ENCODE data around the gene SRRD. TPM values are rescaled to one million over a fixed set of nuclear protein-coding genes. Genes with fewer than 3 reads are reported as not detected.
"Not testable (repeated sequence)": the region's sequence is repeated elsewhere in the genome, so short reads cannot be mapped to it uniquely, and the experiment has no call there.

The SRRD gene
- total RNA-seq, 4 donors from 2014 or later = 24.0 to 53.1 (median 27.4) TPM

DNA sequence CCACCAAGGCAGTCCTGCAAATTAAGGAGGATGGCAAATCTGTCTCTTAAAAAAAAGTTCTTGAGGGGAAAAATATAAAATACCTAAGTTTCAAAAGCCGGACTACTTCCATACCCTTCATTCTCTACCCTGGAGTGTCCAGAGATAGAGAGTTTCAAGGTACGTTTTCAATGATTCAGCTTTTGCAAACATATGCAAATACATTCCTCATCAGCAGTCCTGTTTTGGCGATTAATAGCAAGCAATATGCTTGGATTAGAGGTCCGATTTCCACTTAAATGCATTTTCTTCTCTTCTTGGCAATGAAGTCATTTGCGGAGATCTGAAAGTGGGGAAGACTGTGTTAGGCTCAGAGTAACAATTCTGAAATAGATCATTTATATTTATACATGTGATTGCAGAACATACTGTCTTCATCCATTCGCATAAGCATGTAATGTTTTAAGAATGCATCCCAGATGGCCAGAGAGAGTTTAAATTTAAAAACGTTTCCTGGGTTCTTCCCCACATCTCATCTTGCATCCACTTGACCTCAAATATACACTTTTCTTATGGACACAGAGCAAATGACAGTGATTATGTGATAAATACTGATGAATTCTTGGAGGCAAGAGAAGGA is 42.4 kb downstream of the SRRD start:
- Histone ChIP-seq H3K36me3 (peaks cover 0 to 7% of the 10 kb centered on the region in 2 donors), H3K4me3 (peak overlapping the region in 3 of 4 donors; percentile 3 to 40 (median 33)), H3K27ac (peak overlapping the region; percentile 91 to 98 (median 94)), H3K27me3 (no peaks in the 10 kb centered on the region), H3K4me1 (peaks cover 49 to 55% of the 10 kb centered on the region in 2 donors), H3K9me3 (no peaks in the 10 kb centered on the region)
- in situ Hi-C loops (cut with MboI; ENCODE audit: low sequenced_read_pairs in 4 of 4) (no loop called here), intact Hi-C loops (cut with DNase I; ENCODE audit: low total_unique reads) (no loop called here)
- TF ChIP-seq POLR2A (IDR thresholded peaks at IDR 0.05) = no peak
- TF ChIP-seq, protein P1, sequence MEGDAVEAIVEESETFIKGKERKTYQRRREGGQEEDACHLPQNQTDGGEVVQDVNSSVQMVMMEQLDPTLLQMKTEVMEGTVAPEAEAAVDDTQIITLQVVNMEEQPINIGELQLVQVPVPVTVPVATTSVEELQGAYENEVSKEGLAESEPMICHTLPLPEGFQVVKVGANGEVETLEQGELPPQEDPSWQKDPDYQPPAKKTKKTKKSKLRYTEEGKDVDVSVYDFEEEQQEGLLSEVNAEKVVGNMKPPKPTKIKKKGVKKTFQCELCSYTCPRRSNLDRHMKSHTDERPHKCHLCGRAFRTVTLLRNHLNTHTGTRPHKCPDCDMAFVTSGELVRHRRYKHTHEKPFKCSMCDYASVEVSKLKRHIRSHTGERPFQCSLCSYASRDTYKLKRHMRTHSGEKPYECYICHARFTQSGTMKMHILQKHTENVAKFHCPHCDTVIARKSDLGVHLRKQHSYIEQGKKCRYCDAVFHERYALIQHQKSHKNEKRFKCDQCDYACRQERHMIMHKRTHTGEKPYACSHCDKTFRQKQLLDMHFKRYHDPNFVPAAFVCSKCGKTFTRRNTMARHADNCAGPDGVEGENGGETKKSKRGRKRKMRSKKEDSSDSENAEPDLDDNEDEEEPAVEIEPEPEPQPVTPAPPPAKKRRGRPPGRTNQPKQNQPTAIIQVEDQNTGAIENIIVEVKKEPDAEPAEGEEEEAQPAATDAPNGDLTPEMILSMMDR (IDR thresholded peaks at IDR 0.05 in 4 of 5, conservative IDR thresholded peaks at IDR 0.05 in 1 of 5) = no peak
- DNase-seq = no peak
- ATAC-seq = no peak

DNA sequence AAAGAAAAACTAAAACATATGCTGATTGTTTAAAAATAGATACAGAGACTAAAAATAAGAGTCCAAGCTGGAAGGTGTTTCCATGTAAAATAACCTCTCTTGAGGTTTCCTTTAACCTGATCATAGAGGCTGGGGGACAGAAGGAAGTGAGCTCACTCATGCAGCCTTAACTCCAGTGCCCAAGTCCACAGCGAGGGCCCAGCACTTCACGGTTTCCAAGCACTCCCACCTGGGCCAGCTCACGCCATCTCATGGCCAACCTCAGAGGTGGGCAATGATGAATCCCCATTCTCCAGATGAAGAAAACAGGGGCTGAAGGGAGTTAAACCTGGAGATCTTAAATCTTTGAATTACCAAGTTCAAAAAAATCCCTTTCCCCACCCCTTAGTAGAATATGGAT is 43.5 kb downstream of the SRRD start:
- Histone ChIP-seq H3K27me3 (no peaks in the 10 kb centered on the region), H3K36me3 (peaks cover 0 to 18% of the 10 kb centered on the region in 2 donors), H3K9me3 (no peaks in the 10 kb centered on the region), H3K4me1 (peaks cover 49 to 55% of the 10 kb centered on the region in 2 donors), H3K27ac (peak overlapping the region; percentile 91 to 98 (median 94)), H3K4me3 (peak overlapping the region in 1 of 4 donors; percentile 33)
- intact Hi-C loops (cut with DNase I; ENCODE audit: low total_unique reads) = no loop called here
- no peak for TF ChIP-seq POLR2A (IDR thresholded peaks at IDR 0.05)
- TF ChIP-seq, protein P1 (IDR thresholded peaks at IDR 0.05 in 4 of 5, conservative IDR thresholded peaks at IDR 0.05 in 1 of 5) = no peak
- in situ Hi-C loops (cut with MboI; ENCODE audit: low sequenced_read_pairs in 4 of 4) = no loop called here
- ATAC-seq (peak in 1 of 2 donors; percentile 14), DNase-seq (peak in 1 of 2 donors; percentile 40)

DNA sequence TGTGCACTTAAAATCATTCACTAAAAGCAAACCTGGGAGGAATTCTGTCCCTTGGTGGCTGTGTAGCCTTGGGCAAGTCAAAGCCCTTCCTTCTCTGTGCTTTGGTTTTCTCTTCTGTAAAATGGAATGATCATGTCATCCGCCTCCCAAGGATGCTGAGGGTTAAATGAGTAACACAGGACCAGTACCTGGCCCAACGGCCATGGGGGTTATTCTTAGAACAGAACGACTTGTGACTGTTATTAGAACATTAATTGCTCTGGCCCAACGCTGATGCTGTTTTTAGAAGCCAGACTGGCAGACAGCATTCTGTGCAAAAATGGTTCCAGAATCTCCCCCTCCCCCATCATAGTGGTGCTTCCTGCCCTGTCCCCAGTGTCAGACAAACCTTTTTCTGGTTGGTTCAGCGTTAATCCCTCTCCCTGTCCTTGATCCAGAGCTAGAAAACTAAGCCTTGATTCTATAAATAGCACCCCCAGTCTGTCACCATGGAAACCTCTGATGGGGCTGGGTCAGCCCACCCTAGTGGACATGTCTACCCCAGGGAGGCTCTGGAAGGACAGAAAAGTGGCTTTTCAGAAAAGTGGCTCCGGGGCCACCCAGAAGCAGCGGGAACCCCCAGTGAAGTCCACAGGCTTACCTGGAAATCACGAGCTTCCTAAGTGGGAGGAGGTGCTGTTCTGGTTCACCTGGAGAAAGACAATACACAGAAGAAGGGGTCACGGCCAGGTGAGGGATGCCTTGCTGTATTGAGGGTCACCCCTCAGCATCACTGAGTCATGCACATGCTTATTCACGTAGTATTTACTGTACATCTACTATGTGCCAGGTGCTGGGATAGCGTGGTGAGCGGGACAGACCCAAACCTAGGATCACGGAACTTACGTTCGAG is 44.1 kb downstream of the SRRD start:
- in situ Hi-C loops (cut with MboI; ENCODE audit: low sequenced_read_pairs in 4 of 4) = no loop called here
- Histone ChIP-seq H3K4me1 (peaks cover 49 to 55% of the 10 kb centered on the region in 2 donors), H3K27ac (peak overlapping the region; percentile 91 to 98 (median 94)), H3K4me3 (peak overlapping the region in 1 of 4 donors; percentile 33), H3K36me3 (peaks cover 0 to 21% of the 10 kb centered on the region in 2 donors), H3K27me3 (no peaks in the 10 kb centered on the region), H3K9me3 (no peaks in the 10 kb centered on the region)
- DNase-seq (peak; percentile 86 to 87), ATAC-seq (peak; percentile 78 to 85)
- intact Hi-C loops (cut with DNase I; ENCODE audit: low total_unique reads) = no loop called here
- TF ChIP-seq POLR2A (IDR thresholded peaks at IDR 0.05) = peak; percentile 60 to 73
- TF ChIP-seq, protein P1 (IDR thresholded peaks at IDR 0.05 in 4 of 5, conservative IDR thresholded peaks at IDR 0.05 in 1 of 5) = no peak

- in situ Hi-C loops (cut with MboI; ENCODE audit: low sequenced_read_pairs in 4 of 4); intact Hi-C loops (cut with DNase I; ENCODE audit: low total_unique reads); H3K9me3 ChIP-seq; H3K4me3 ChIP-seq; ATAC-seq; H3K27me3 ChIP-seq; DNase-seq: not testable (repeated sequence)
- H3K27ac ChIP-seq = peak overlapping the region; percentile 91 to 98 (median 94)
- peaks cover 50 to 55% of the 10 kb centered on the region in 2 donors for H3K4me1 ChIP-seq
- peaks cover 0 to 21% of the 10 kb centered on the region in 2 donors for H3K36me3 ChIP-seq
Measured at GRCh38 chr22:26528518-26528917, 44.8 kb downstream of the SRRD start.

DNA sequence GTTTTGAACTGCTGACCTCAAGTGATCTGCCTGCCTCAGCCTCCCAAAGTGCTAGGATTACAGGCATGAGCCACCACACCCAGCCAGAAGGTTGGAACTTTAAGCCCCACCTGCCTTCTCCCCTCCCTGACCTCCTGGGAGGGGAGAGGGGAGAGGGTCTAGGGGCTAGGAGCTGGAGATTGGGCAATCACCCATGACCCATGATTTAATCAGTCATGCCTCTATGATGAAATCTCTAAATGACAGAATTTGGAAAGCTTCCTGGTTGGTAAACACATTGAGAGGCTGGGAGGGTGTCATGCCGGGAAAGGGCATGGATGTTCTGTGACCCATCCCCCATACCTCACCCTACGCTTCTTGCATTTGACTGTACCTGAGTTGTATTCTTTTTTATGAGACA is 45.7 kb downstream of the SRRD start:
- peak; percentile 65 to 79 for DNase-seq
- peak; percentile 69 for ATAC-seq
- TF ChIP-seq, protein P1 (IDR thresholded peaks at IDR 0.05 in 4 of 5, conservative IDR thresholded peaks at IDR 0.05 in 1 of 5) = no peak
- TF ChIP-seq POLR2A (IDR thresholded peaks at IDR 0.05) = no peak
- Histone ChIP-seq H3K4me3 (no peak overlapping the region), H3K9me3 (no peaks in the 10 kb centered on the region), H3K27ac (peak overlapping the region; percentile 91 to 98 (median 94)), H3K27me3 (no peaks in the 10 kb centered on the region), H3K36me3 (peaks cover 0 to 21% of the 10 kb centered on the region in 2 donors), H3K4me1 (peaks cover 59 to 60% of the 10 kb centered on the region in 2 donors)
- in situ Hi-C loops (cut with MboI; ENCODE audit: low sequenced_read_pairs in 4 of 4) = no loop called here
- intact Hi-C loops (cut with DNase I; ENCODE audit: low total_unique reads) = loop anchor here (1.0 kb wide), 2 partner anchors 26 to 30 kb away; no protein-coding TSS in a partner anchor
